Activated CD4-positive, CD25-positive, alpha-beta regulatory T cell treated with anti-CD3 and anti-CD28 coated beads, Interleukin-2, amount 50 U/mL, for 16 hours (primary cell): ENCODE results near the gene MPV17L2.
A peak's percentile ranks its signal among the peaks of the same experiment; 100 is the strongest.
"Not testable (repeated sequence)": the region's sequence is repeated elsewhere in the genome, so short reads cannot be mapped to it uniquely, and the experiment has no call there.

Experiments
- DNase-seq: peaks from one replicate; pipeline ENCODE4 v3.0.0-alpha.2; 2020; ENCODE audit warnings: low read depth, low spot score

MPV17L2 gene

DNA sequence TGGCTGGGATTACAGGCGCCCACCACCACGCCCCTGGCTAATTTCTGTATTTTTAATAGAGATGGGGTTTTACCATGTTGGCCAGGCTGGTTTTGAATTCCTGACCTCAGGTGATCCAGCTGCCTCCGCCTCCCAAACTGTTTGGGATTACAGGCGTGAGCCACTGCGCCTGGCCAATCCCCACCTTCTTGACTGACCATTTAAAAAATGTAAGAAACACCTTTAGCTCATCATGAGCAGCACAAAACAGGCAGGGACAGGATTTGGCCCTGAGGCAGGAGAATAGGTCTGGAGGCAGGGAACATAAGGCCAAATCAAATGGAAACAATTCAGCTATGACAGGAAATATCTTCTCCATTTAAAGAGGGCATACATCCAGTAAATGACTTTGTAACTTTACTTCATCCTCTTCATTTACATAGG, 1.4 kb upstream of the MPV17L2 start:
- no peak for DNase-seq

DNA sequence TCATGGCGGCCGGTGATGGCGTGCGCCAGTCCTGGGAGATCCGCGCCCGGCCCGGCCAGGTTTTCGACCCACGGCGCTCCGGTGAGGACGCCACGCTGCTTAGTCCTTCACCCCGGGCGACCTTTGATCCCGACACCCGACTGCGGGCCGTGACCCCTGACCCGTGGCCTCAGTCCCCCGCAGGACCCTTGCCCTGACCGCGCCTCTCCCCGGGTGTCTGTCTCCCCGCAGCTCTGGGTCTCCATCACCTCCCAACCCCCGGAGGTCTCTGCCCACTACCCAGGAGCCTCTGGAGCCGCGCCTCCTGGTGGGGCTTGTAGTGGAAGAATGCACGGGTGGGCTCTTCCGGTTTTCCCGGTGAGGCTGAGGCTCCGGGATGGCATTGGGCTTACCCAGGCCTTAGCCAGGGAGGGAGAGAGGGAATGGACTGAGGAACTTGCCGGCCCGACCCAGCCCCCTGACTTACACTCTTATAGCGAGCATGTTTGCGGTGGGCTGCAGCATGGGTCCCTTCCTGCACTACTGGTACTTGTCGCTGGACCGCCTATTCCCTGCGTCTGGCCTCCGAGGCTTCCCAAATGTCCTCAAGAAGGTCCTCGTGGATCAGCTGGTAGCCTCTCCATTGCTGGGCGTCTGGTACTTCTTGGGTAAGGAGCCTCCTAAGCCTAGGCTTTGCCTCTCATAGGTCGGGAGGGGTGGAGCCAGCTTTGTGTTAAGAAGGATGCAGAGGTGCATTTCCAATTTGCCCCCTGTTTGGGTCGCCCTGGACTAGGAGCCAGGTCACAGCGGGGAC, 566 bp downstream of the MPV17L2 start:
- DNase-seq: no peak

DNA sequence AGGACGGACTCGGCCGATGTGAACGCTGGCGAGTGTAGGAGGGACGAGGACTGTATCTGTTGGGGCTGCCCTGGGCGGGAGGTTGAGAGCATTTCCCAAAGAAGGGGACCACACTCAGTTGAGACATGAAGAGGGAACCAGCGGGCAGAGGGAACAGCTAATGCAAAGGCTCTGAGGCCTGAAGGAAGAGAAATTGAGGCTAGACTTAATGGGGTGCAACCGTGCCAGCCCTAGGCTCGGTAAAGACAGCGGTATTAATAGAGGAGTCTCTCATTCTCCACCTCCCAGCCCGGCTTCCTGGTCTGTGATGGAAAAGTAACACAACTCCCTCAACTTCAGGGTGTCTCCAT, 1.1 kb downstream of the MPV17L2 start:
- DNase-seq: no peak

DNA sequence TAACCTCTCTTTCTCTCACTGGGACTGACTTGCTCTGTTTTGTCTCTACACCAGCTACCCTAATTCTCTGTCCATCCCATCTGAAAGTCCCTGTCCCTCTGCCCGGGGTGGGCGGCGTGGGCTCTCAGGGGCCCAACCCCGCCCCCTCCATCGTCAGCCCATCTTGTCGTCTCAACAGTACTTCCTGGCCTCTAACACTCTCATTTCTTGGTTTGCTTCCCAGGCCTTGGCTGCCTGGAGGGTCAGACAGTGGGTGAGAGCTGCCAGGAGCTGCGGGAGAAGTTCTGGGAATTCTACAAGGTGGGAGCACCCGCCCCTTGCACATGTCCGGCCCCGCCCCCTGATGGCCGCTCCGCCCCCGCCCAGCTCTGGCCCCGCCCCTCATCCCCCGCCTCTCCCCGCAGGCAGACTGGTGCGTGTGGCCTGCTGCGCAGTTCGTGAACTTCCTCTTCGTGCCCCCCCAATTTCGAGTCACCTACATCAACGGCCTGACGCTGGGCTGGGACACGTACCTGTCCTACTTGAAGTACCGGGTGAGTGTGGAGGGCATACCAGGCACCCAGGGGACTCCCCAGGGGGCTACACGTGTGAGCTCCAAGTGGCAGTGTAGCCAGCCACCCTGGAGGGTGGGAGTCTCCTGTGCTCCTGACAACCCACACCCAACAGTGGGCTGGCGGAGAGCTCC, 1.7 kb downstream of the MPV17L2 start:
- no peak for DNase-seq

DNA sequence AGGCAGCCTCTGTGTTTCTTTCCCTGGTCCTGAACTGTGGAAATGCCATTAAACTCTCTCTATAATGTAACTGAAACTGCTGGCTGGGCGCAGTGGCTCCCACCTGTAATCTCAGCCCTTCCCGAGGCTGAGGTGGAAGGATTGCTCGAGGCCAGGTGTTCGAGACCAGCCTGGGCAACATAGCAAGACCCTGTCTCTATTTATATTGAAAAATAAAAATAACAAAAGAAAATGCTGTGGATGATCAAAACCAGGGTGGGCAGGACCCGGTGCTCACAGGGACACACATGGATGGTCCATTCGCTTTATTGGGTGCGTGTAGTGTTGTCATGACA, 3.5 kb downstream of the MPV17L2 start:
- DNase-seq: no peak

DNA sequence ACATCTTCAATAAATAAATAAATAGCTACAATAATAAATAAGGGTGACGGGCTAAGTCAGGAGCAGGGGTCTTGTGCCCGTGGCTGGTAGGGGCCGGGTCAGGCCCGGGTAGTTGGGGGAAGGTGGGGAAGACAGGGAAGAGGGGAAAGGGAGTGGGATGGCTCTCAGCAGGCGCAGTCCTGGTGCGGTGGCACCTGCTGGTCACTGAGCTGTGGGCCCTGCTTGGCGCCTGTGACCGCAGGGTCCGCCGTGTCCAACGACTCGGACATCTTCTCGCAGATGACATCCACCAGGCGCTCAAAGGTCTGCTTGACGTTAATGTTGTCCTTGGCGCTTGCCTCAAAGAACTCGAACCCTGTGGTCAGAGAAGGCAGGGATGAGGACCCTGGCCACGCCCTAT, 4.3 kb downstream of the MPV17L2 start:
- no peak for DNase-seq

DNA sequence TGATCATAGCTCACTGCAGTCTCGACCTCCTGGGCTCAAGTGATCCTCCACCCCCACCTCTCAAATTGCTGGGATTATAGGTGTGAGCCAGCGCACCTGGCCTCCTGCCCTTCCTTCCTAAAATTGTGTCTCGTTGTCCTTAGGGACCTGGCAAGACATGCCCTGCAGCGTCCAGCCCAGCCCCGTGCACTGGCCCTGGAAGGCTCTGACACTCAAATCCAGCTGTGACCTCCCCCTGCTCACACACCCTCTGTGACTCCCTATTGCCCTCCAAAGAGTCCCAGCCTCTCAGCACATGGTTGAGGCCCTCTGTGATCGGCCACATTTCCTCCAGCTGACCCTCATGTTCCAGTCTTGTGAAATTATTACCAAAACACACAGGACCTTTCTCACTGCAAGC, 4.9 kb downstream of the MPV17L2 start:
- no peak for DNase-seq

DNA sequence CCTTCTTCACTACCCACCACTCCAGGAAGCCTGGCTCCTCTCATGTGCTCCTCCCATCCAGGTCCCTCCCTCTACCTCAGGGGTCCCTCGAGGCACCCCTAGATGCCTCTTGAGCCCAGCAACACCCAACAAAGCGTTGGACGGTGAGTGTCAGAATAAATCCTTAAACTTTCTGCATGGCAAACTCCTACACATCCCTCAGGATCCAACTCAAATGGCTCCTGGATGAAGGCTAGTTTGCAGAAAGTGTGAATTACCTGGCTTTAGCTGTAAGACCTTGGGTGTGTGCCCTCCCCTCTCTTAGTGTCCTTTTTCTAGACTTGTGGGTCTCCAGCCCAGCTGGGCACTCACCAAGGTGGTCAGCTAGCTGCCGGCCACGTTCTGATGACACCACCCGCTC, 5.4 kb downstream of the MPV17L2 start:
- no peak for DNase-seq

DNA sequence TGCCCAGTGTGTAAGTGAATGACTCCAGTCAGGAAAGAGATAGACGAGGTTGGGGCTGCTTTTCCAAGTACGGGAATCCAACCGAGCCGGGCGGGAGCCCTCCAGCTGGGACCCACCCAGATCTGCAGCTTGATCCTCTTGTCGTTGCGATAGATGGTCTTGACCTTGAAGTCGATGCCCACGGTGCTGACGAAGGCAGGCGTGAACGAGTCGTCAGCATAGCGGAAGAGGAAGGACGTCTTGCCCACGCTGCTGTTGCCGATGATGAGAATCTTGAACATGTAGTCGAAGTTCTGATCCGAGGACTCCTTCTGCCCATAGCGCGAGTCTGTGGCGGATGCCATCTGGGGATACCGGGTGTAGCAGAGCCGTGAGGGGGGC, 9.4 kb downstream of the MPV17L2 start:
- DNase-seq: no peak

DNA sequence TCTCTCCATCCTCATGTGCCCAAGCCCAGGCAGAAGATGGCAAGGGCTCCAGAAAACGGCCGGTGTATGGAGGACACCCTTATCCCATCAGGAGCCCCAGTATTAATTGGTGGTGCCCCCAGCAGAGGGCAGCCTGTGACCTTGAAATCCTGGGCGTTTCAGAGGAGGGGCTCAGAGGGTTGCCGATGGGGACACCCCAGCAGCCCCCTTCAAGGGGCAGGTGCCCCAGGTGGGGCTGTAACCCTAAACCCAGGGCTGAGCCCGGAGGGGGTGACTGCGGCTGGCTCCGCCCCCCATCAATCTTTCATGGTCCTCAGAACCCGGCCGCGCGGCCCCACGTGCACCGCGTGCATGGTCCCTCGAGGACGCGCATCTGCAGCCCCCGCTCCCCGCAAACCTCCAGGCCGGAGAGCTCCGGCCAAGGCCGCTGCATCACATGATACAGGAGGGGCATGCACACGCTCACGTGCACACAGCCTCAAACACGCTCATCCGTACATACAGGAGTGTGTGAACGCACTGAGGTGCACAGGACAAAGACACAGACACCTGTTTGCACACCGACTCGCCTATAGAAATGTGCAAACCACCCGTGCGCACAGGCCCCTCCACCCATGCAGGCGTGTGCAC, 9.9 kb downstream of the MPV17L2 start:
- no peak for DNase-seq

DNA sequence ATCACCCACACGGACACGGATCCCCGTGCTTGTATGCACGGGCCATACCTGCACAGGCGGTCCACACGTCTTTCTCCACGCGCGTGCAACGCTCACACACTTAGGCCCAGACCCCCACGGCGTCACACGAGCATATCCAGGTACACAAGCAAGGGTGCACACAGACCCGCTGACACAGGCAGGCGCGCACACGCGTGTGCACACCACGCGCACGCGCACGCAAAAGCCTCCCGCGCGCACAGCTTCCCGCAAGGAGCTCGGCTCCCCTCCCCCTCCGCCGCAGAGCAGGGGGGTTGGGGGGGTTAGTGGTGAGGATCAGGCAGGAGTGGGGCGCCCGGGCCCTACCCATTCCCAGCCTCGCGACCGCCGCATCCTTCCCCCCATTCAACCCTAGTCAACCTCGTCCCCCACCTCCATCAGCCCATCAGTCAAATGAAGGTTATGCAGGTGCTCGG, 10.4 kb downstream of the MPV17L2 start:
- DNase-seq: peak; percentile 25

DNA sequence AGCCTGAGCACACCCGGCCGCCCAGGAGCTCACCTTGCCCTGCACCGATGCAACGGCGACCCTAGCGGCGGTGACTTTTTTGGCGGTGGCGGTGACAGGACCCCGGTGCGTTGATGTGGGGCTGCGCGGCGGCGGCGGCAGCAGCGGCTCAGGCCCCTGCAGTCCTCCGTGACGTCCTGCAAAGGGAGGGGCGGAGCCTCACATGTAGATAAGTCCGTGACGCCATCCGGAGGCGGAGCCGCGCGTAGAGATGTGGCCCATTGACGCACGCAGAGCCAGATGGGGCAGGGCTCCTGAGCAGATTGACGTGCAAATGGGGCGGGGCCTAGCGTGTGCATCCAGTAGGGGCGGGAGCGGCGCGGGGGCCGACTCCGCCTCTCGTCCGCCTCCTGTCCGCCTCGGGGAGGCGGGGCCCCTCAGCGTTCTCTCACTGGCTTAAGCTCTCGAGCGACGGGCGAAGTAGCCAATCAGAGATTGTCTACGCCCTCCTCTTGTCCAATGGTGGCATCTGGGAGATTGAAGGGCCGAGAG, 10.9 kb downstream of the MPV17L2 start, which contains the start of gene RAB3A:
RAB3A (minus strand) TSS at position 180 of the 531 bp plus-strand sequence. CDS start 1,302 bp downstream, outside the sequence.
- DNase-seq: peak; percentile 99

DNA sequence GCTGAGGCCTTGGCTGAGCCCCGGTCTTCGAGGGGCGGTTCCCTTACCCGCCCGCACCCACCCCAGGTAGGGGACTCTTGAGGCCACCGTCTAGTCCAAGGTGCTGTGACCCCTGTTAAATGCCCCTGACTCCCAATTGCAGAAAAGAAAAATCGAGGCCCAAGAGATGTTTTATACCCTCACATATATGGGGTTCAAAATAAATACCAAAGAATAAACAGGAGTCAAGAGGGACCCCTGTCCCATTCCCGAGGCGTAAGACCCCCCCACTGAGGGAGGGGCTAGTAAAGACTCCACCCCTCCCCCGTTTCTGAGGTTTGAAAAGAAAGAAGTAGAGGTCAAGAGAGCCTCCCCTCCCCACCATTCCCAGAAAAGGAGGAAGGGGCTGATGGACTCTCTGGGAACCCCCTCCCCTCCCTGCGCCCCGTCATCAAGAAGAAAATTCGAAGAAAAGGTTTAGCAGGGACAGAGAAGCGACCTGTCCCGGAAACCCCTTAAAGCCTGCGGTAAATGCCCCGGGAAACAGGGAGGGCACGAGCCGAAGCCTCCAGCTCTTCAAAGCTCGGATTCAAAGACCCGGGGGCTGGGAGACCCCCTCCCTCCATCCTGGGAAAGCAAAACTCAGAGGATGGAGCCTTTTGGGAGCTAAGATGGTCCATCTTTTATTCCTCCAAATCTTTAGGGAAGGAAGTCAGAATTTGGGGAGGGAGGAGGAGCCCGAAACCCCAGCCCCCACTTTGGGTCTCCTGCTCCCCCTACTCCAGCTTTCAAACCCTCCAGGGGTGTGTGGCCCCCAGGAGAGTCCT, 11.6 kb downstream of the MPV17L2 start:
- DNase-seq: no peak

DNA sequence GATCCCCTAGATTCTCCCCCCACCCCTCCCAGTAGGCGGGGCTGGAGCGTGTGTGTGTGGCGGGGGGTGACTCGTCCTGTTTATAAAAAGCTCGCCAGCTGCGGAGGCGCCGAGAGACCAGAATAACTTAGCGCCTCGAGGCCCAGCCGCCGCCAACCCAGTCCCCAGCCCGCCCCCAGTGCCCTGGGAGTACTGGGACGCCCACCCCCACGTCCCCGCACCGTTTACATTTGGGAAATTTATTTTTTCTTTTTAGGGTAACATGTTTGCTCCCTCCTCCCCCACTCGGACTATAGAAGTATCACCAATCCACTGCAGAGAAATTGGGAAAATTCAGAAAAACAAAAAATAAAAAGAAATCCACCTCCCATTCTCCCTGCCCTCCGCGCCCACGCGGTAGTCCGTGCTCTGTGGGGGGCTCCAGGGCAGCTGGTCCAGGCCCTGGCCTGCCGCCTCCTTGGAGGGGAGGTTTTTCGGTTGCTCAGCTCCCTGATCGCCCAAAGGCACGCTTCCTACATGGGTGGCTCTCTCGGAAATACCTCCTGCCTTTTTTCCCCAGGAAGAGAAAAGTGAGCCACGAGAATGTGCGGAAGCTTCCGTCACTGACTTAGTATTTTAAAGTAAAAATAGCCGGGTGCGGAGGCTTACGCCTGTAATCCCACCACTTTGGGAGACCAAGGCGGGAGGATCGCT, 12.3 kb downstream of the MPV17L2 start:
- DNase-seq: peak; percentile 26

DNA sequence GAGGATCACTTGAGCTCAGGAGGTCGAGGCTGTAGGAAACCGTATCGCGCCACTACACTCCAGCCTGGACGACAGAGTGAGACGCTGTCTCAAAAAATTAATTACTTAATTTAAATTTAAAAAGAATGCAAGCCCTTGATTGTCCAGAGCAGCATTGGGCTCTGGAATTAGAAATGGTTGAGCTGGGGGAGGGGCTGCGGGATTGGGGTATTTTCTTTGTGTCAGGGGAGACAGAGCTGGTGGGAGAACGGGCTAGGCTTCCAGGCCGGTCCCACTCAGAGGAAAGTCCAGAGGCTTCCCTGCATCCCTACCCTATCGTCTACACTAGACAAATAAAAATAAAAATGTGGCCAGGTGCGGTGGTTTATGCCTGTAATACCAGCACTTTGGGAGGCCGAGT, 13.0 kb downstream of the MPV17L2 start:
- DNase-seq: no peak

DNA sequence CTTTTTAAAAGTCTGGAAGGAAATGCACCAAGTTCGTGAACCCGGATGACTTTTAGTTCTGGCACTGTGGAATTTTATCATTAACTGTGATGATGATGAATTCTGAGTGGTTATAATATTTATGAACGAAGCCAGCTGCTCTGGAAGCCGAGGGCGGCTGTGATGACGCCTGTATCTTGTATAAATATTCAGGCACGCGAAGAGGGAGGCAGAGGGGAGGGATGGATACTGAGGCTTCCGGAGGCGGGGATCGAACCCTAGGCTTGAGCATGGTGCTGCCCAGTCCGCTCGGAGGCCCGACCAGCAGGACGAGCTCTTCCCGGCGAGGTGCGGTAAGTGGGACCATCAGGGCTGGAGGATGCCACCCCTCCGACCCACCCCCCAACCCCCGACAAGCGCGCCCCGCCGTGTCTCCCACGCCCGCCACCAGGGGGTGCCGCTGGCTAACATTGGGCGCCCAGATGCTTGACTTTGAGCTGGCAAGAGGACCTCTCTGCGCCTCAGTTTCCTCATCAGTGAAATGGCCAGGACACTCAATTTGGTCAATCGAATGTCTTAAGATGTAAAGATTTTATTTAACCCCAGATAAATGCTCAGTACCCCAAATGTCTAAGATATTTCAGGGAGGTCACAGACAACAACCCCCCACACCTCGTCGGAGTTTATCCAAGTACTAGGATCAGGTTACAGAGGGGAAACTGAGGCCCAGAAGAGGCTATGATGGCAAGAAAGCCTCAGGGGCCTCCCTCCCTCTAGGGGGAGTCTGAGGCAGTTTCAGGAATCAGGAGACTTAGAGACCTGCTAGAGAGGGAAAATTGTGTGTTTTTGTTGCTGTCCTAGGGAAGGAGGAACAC, 15.3 kb downstream of the MPV17L2 start:
- DNase-seq: peak; percentile 24

DNA sequence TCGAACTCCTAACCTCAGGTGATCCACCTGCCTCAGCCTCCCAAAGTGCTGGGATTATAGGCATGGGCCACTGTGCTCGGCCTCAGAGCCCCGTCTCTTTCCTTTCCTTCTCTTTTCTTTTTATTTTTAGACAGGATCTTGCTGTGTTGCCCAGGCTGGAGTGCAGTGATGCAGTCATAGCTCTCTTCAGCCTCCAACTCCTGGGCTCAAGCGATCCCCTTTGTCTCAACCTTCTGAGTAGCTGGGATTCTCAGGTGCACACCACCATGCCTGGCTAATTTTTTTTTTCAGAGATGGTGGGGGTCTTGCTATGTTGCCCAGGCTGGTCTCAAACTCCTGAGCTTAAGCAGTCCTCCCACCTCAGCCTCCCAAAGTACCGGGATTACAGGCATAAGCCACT, 16.9 kb downstream of the MPV17L2 start:
- DNase-seq: not testable (repeated sequence)

DNA sequence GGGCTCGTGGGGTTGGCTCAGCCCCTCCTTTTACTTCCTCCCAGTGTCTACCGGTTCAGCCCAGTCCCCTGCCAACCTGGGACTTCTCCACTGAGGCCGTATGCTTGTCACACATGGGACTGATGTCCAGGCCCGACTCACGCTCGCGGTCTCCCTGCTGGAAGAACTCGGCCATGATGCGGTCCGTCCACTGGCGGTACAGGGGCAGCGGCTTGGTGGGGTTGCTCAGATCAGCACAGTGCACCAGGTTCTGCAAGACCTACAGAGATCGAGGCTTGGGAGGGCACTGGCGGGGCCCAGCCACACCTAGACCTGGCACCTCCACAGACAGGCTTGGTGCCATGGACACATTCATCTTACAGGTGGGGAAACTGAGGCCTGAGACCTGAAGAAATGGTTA, 18.7 kb downstream of the MPV17L2 start:
- DNase-seq: no peak

DNA sequence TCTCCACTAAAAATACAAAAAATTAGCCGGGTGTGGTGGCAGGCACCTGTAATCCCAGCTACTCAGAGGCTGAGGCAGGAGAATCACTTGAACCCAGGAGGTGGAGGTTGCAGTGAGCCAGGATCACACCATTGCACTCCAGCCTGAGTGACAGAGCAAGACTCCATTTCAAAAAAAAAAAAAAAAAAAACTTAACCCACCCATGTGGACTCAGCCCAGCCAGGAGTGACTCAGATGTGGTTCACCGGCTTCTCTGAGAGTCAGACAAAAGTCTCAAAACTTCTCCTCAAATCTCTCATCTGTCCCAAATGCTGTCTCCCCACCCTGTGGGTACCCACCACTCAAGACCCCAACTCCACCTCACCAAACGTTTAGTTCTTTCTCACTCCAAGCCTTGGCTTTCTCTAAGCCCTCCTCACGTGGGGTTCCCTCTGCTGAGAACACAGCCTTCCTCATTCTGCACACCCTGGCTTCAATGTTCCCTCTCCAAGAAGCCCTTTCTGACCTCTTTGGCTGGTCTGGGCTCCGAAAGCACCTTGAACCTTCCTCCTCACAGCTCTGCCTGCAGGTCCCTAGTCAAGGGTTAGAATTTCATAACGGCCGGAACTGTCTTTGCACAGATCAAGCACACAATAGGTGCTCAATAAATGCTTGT, 21.9 kb downstream of the MPV17L2 start:
- no peak for DNase-seq

DNA sequence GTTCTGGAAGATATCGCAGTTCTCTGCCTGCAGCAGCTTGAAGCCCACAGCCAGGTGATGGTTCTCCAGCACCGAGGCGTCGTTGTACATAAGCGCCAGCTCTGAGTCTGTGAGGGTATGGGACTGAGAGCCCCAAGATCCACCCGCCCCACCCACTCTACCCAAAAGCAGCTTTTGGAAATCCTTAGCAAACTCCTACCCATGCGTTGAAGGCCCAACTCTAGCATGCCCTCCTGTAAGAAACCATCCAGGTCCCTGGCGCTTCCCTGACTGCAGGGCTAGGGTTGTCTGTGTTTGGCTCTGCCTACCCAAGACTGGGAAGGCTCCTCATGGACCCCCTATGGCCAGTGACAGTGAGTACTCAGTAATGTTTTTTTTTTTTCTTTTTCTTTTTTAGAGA, 23.8 kb downstream of the MPV17L2 start:
- no peak for DNase-seq
